NCI-H1930 (cell line): ENCODE results near the gene GPER1.

ENCODE experiments used
- DNase-seq, 2 experiments: peaks; one replicate each; lab custom pipeline; 2025; lab: John Stamatoyannopoulos, UW

The GPER1 gene

GRCh38 chr7:1054438-1054837 lies 33.5 kb upstream of the GPER1 start:
- DNase-seq, result no peak

GRCh38 chr7:1054861-1055450 lies 33.0 kb upstream of the GPER1 start:
- DNase-seq, result no peak

- DNase-seq, result no peak
Measured at GRCh38 chr7:1055491-1055955, 32.4 kb upstream of the GPER1 start.

GRCh38 chr7:1055956-1056784 lies 31.7 kb upstream of the GPER1 start:
- no peak for DNase-seq

DNA sequence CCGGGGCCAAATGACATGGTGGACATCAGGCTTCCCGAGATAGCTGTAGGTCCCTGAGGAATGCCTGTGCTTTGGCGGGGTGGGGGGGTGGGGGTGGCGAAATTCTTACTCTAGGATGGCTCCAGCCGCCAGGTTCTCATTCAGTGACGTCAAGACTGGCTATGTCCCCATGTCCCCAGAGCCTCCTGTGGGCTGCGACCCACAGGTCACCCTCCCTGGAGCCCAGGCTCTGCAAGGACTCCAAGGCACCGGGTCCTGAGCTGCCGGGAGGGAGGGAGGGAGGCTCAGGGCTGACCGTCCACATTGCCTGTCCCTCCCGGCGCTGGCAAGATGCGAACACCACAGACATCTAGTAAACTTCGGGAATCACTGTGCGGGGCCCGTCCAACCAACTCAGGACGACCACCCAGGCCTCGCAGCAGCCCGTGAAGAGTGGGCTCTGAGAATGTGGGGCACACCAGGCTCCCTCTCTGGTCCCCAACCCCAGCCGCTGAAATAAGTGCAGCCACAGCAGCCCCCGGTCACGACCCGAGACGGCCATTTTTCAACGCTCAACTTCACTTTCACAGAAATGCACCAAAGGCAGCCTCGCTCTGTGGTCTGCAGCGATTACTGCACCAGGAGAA lies 31.0 kb upstream of the GPER1 start:
- DNase-seq, result no peak

DNA sequence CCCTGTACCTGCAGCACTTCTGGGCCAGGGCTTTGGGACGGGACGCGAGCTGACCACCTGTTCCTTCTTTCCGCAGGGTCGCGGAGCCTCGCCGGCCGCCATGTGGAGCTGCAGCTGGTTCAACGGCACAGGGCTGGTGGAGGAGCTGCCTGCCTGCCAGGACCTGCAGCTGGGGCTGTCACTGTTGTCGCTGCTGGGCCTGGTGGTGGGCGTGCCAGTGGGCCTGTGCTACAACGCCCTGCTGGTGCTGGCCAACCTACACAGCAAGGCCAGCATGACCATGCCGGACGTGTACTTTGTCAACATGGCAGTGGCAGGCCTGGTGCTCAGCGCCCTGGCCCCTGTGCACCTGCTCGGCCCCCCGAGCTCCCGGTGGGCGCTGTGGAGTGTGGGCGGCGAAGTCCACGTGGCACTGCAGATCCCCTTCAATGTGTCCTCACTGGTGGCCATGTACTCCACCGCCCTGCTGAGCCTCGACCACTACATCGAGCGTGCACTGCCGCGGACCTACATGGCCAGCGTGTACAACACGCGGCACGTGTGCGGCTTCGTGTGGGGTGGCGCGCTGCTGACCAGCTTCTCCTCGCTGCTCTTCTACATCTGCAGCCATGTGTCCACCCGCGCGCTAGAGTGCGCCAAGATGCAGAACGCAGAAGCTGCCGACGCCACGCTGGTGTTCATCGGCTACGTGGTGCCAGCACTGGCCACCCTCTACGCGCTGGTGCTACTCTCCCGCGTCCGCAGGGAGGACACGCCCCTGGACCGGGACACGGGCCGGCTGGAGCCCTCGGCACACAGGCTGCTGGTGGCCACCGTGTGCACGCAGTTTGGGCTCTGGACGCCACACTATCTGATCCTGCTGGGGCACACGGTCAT lies 30.3 kb upstream of the GPER1 start:
- DNase-seq, result no peak

- DNase-seq, result no peak
Measured at GRCh38 chr7:1058311-1058710, 29.6 kb upstream of the GPER1 start.

DNA sequence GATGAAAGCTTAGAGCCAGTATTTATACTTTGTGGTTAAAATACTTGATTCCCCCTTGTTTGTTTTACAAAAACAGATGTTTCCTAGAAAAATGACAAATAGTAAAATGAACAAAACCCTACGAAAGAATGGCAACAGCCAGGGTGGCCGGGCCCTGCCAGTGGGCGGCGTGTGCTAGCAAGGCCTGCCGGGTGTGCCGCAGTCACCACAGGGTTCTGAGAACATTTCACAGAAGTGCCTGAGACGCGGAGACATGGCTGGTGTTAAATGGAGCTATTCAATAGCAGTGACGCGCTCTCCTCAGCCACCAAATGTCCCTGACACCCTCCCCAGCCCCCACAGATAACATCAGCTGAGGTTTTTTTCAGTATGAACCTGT lies 29.1 kb upstream of the GPER1 start:
- DNase-seq, result no peak

DNA sequence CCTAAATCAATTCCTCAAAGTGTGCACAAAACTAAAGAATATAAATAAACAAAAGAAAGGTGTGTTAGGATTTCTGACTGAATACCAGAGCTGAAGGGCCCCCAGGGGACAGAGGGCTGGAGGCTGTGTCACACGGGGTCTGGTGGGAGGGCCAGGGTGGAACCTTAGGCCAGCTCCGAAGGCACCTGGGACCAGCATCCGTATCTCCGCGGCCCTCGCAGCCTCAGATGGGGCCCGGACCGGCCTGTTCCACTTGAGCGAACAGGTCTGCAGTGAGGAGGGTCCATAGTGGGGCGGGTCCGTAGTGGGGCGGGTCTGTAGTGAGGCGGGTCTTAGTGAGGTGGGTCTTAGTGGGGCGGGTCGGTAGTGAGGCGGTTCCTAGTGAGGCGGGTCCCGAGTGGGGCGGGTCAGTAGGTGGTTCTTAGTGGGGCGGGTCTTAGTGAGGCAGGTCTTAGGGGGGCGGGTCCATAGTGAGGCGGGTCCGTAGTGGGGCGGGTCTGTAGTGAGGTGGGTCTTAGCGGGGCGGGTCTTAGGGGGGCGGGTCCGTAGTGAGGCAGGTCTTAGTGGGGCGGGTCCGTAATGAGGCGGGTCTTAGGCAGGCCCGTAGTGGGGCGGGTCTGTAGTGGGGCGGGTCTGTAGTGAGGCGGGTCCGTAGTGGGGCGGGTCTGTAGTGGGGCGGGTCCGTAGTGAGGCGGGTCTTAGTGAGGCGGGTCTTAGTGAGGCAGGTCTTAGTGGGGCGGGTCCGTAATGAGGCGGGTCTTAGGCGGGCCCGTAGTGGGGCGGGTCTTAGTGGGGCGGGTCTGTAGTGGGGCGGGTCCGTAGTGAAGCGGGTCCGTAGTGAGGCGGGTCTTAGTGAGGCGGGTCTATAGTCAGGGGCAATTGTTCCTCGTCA lies 28.5 kb upstream of the GPER1 start:
- no peak for DNase-seq

DNA sequence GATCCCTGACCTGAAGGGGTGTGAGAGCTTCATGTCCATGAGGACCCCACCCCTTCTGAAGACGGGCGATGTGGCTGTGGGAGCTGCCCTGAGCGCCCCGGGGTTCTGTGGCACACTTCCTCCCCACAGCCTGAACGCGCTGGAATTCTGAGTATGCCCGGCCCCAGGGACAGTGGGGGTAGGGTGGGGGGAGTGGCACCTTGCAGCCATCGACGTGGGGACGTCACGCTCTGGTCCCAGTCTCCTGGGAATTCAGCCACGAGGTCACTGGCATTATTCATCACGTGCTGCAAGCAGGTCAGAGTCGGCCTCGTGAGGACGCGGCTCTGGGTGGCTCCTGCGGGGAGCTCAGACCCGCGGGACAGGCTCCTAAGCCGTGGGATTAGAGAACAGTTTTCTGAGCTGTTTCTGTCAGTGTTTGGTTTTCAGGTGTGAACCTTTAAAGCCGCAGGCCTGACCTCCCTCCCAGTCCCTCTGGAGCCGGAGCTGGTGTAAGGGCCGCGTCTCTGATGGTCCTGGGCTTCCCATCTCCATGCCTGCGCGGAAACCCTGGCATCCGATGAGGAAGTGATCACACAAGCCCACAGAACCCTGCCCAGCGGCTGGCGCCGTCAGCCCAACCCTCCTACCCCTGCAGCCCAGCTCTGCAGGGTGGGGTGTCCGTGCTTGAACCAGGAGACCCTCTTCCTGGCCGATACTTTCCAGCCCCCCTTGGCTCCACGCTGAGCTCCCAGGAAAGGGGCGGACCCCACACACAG lies 27.4 kb upstream of the GPER1 start:
- no peak for DNase-seq

DNA sequence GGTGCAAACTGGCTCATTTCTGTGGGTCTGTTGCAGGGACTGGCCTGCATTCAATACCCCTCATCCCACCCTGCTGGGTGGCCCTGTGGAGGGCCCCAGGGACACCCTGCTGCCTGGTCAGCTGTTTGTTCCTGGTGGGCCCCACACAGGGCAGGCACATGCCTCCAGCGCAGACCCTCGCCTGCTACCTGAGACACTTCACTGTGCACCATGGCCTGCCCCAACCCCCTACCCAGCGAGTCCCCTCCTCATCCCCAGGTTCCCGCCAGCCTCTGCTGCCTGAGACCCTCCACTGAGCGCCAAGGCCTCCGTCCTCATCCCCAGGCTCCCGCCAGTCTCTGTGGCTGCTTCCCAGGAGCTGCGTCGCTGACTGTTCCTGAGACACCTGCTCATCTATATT lies 26.7 kb upstream of the GPER1 start:
- DNase-seq, result no peak

DNA sequence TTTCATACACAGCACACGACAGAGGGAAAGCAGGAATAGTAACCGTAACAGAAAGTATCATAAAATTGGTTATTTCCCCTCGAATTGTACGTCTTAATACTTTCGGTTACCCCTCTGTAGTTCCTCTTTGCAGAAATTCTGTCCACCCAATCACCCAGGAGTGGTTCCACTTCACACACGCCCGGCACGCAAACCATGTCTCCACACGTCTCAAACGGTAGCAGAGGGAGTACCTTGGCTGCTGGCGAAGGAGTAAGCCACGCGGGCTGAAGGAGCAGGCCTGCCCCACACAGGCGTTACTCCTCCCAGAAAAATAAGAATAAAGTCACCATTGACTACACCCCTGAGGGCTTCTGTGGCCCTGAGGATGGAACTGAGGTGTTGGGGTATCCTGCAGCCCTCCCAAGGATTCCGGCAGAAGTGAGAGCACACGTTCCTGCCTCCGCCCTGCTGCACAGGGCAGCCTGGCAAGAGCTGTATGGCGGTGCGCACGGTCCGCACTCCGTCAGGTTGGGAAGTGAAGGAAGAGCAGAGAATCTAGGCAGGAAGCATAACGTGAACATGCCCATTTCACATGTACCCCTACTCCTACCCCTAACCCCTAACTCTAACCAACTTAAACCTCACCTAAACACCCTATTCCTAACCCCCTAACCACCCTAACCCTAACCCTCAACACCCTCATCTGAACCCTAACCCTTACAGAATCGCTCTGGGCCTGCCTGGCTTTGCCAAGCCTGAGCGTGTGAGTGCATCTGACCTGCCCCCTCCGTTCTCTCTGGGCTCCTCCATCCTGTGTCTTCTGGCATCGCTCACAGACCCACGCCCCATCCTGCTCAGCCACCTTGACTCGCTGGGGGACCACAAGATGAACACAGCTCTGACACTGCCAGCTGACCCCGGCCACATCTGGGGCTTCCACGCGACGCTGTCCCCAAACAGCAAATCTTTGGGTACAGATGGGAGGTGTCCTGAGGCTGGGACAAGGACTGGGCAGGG lies 25.3 kb upstream of the GPER1 start:
- DNase-seq, result no peak

- no peak for DNase-seq
Measured at GRCh38 chr7:1063361-1063760, 24.6 kb upstream of the GPER1 start.

GRCh38 chr7:1064581-1064980 lies 23.3 kb upstream of the GPER1 start:
- DNase-seq, result no peak

- DNase-seq, result no peak
Measured at GRCh38 chr7:1065263-1065584, 22.7 kb upstream of the GPER1 start.

DNA sequence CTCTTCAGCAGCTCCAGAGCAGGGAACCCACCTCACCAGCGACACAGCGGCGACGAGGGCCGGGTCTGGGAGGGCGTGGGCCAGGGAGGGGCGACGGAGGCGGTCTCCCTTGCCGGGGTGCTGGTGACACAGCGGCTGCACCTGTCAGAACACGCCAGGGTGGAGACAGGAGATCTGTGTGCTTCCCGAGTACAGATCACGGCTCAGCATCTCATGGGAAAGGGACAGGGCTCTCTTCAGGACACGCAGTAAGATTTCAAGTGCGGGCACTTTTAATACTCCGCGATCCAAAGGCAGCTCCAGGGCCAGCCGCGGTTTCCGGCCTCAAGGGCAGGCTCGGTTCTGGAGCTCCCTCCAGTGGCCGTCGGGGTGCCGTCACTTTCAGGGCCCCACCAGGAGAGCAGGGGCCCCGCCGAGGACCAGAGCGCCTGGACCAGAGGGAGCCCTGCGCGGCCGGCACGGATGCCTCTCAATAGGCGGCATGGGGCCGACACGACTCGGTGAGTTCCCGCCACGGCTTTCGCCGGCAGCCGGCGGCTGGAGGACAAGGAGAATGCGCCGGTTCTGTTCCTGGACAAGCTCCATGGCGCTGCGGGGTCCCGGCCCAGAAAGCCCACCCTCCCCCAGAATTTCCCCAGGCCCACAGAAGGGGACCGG lies 22.2 kb upstream of the GPER1 start:
- DNase-seq, result no peak

DNA sequence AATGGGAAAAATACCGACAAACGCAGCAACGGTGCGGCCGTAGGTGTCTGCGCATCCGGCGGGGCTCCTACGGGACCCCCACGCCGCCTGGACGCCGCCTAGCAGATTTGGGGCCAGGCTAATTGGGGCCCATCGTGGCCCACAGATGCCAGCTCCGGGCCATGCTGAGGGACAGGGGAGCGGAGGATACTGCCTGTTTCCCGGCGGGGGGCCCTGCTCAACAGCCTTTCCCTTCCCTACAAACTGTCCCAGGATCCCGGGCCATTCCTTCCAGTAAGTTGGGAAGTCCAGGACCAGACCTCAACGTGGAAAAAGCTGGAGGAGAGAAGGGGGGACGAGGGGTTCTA lies 21.7 kb upstream of the GPER1 start:
- no peak for DNase-seq

DNA sequence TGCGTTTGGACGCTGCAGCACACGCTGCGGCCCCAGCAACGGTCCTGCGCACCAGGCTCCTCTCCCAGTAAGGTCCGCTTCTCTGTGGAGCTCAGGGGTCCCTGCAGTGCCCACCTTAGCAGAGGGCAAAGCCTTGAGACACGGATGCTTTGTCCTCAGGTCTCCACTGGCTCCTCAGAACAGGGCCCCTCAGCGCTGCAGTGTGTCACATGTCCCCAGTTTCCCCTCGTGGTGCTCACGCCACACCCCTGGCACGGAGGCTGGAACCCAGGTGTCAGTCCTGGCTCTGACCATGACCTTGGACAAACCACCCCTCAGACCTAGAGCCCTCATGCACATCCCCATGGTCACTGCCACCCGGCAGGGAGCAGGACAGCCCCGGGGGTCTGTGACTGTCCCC lies 19.9 kb upstream of the GPER1 start:
- DNase-seq, result no peak

GRCh38 chr7:1068619-1069018 lies 19.3 kb upstream of the GPER1 start:
- no peak for DNase-seq
